GM08714 (cell line): ENCODE measurements around the gene PFDN2.

ENCODE experiments used
- H3K4me3 ChIP-seq: fragments of 200-500 bp; sonication (Bioruptor generic); 2 replicates; pipeline ENCODE4 v1.5.1; 2014; ENCODE audit warnings: mild to moderate bottlenecking, low read length, inconsistent platforms
- ZNF274 ChIP-seq: IDR thresholded peaks from 2 replicates; pipeline ENCODE4 v1.6.1; 2012; ENCODE audit warnings: mild to moderate bottlenecking, low read depth, low read length

PFDN2 gene

GRCh38 chr1:161158316-161159010 is 40.6 kb upstream of the PFDN2 start:
- no peak overlapping the region; the same call in 1 of the 2 replicates for H3K4me3 ChIP-seq
- no peak for TF ChIP-seq ZNF274

- TF ChIP-seq ZNF274, result no peak
- H3K4me3 ChIP-seq, result no peak overlapping the region
These were observed 40.0 kb upstream of the PFDN2 start for GRCh38 chr1:161157867-161158266.

GRCh38 chr1:161153682-161154337 is 36.0 kb upstream of the PFDN2 start, which contains the start of gene UFC1:
TSS of gene UFC1 (plus strand) at chr1:161153978. CDS start at chr1:161153998, 20 bp downstream.
- no peak for TF ChIP-seq ZNF274
- peak within 1 kb of the TSS; percentile 84 for H3K4me3 ChIP-seq

- no peak for TF ChIP-seq ZNF274
- H3K4me3 ChIP-seq, result peak overlapping the region; percentile 84
These were observed 35.3 kb upstream of the PFDN2 start for GRCh38 chr1:161153176-161153575.

GRCh38 chr1:161145832-161146231 is 28.0 kb upstream of the PFDN2 start:
- no peak for TF ChIP-seq ZNF274
- no peak overlapping the region for H3K4me3 ChIP-seq

GRCh38 chr1:161140755-161141400 is 23.0 kb upstream of the PFDN2 start:
- no peak for TF ChIP-seq ZNF274
- H3K4me3 ChIP-seq, result no peak overlapping the region

GRCh38 chr1:161139766-161140165 is 21.9 kb upstream of the PFDN2 start:
- no peak overlapping the region for H3K4me3 ChIP-seq
- no peak for TF ChIP-seq ZNF274

GRCh38 chr1:161138431-161138830 is 20.6 kb upstream of the PFDN2 start:
- no peak overlapping the region for H3K4me3 ChIP-seq
- no peak for TF ChIP-seq ZNF274

GRCh38 chr1:161137881-161138280 is 20.0 kb upstream of the PFDN2 start:
- TF ChIP-seq ZNF274, result no peak
- no peak overlapping the region for H3K4me3 ChIP-seq

GRCh38 chr1:161133220-161133740 is 15.4 kb upstream of the PFDN2 start:
- peak overlapping the region; percentile 96 for H3K4me3 ChIP-seq
- TF ChIP-seq ZNF274, result no peak

GRCh38 chr1:161132410-161133219 is 14.8 kb upstream of the PFDN2 start, which contains the start of gene DEDD:
TSS of gene DEDD (minus strand) at chr1:161132667. CDS start at chr1:161124462, 8,205 bp downstream.
- H3K4me3 ChIP-seq, result peak within 1 kb of the TSS; percentile 96
- TF ChIP-seq ZNF274, result no peak

GRCh38 chr1:161131523-161132409 is 13.9 kb upstream of the PFDN2 start:
- no peak for TF ChIP-seq ZNF274
- H3K4me3 ChIP-seq, result peak overlapping the region; percentile 96

- no peak for TF ChIP-seq ZNF274
- H3K4me3 ChIP-seq, result no peak overlapping the region
These were observed 12.4 kb upstream of the PFDN2 start for GRCh38 chr1:161130266-161130665.
